Stomach (tissue), 9 donors: ENCODE data around the gene ALKBH2. TPM values are rescaled to one million over a fixed set of nuclear protein-coding genes. Genes with fewer than 3 reads are reported as not detected.
A peak's percentile ranks its signal among the peaks of the same experiment; 100 is the strongest.
"Not testable (repeated sequence)": the region's sequence is repeated elsewhere in the genome, so short reads cannot be mapped to it uniquely, and the experiment has no call there.

ENCODE experiments used
- DNase-seq, 2 donors: peaks; one replicate each; pipeline versions ENCODE4 v3.0.0 to v3.0.0-alpha.2; 2013 to 2019
- H3K27ac ChIP-seq, 5 donors: fragments of 200-600 bp in 4 of 5; sonication (generic) in 4 of 5; one replicate each; pipeline ENCODE4 v1.5.1; 2013 to 2019; ENCODE audit warnings: mild to moderate bottlenecking in 1 of 5, moderate library complexity in 1 of 5
- H3K27me3 ChIP-seq, 3 donors: fragments of 200-600 bp; sonication (generic); one replicate each; pipeline ENCODE4 v1.5.1; 2017 to 2019; ENCODE audit warnings: mixed run types in 1 of 3
- H3K36me3 ChIP-seq, 4 donors: fragments of 200-600 bp; sonication (generic); 1 replicate in 3 of 4; 2 replicates in 1 of 4; pipeline ENCODE4 v1.5.1; 2016 to 2019
- H3K4me1 ChIP-seq, 4 donors: fragments of 200-600 bp; sonication (generic); one replicate each; pipeline ENCODE4 v1.5.1; 2016 to 2019
- H3K4me3 ChIP-seq, 4 donors: fragments of 200-600 bp; sonication (generic) in 3 of 4; one replicate each; pipeline ENCODE4 v1.5.1; 2016 to 2019; ENCODE audit warnings: mild to moderate bottlenecking in 1 of 4
- H3K9me3 ChIP-seq, 4 donors: fragments of 200-600 bp; sonication (generic); one replicate each; pipeline ENCODE4 v1.5.1; 2016 to 2019
- EP300 ChIP-seq: sonication (generic); formaldehyde crosslinking; IDR thresholded peaks from one replicate; pipeline ENCODE4 v1.6.1; 2017; ENCODE audit warnings: antibody characterized with exemption
- POLR2A ChIP-seq, 4 donors: fragments of 450-650 bp; IDR thresholded peaks; one replicate each; pipeline ENCODE4 v1.6.1; 2016; ENCODE audit warnings: antibody characterized with exemption in 4 of 4, control low read depth in 2 of 4, mild to moderate bottlenecking in 1 of 4, moderate library complexity in 1 of 4
- POLR2AphosphoS5 ChIP-seq, 3 donors: sonication (generic); formaldehyde crosslinking; IDR thresholded peaks; one replicate each; pipeline ENCODE4 v1.6.1; 2016; ENCODE audit warnings: antibody characterized with exemption in 3 of 3
- WGBS, 5 donors: extraction: QIAGEN DNeasy Blood & Tissue Kit in 3 of 5; methylation state at CpG; one replicate each; pipeline versions ENCODE4 v1.1.5 to v1.1.7; 2013 to 2018; 5-methylcytosine and 5-hydroxymethylcytosine counted together
- intact Hi-C: fragments of 100-400 bp; cut with DNase I; formaldehyde crosslinking; loops from one replicate; pipeline ENCODE4 v1.15.1; 2023; ENCODE audit warnings: low total_unique reads
- polyA plus RNA-seq, 3 donors: library from polyadenylated mRNA; stranded (reverse); fragments of 200-250 nt; gene quantifications; one replicate each; pipeline ENCODE4 v1.2.3, GENCODE V29; 2013
- small RNA-seq, 4 donors: library from RNA; depleted of rRNA; stranded (forward); fragments of <200 nt; gene quantifications; one replicate each; pipeline ENCODE3, GENCODE V24; 2016
- total RNA-seq, 5 donors: library from RNA; depleted of rRNA; stranded (reverse); fragments of >200 nt; gene quantifications; one replicate each; pipeline versions ENCODE4 v1.1.0 to v1.2.3, GENCODE V29; 2014 to 2016
- TF ChIP-seq, protein P1 (sequence below), 7 experiments: fragments of 450-650 bp in 4 of 7; fragments of 200-600 bp in 3 of 7; sonication (generic) in 3 of 7; IDR thresholded peaks; one replicate each; pipeline ENCODE4 v1.5.1; 2016 to 2019; ENCODE audit warnings: antibody characterized with exemption in 7 of 7, control low read depth in 2 of 7, mild to moderate bottlenecking in 1 of 7
- donor health status: healthy with polysubstance abuse.
- donor health status: Bipolar disorder and iron deficiency.
- donor health status: healthy.

ALKBH2 gene
- total and polyA plus RNA-seq, 8 donors = 12.3 to 33.3 (median 22.3) TPM; not detected in 1

GRCh38 chr12:109052097-109052413 is 41.2 kb downstream of the ALKBH2 start:
- Histone ChIP-seq H3K27ac (peak overlapping the region; percentile 80 to 94 (median 89)), H3K9me3 (no peaks in the 10 kb centered on the region), H3K4me3 (peak overlapping the region; percentile 87 to 98 (median 92)), H3K27me3 (no peaks in the 10 kb centered on the region), H3K4me1 (peaks cover 3 to 26% (median 25%) of the 10 kb centered on the region in 4 donors), H3K36me3 (peaks cover 0 to 5% (median 0%) of the 10 kb centered on the region in 4 donors)
- TF ChIP-seq, protein P1, sequence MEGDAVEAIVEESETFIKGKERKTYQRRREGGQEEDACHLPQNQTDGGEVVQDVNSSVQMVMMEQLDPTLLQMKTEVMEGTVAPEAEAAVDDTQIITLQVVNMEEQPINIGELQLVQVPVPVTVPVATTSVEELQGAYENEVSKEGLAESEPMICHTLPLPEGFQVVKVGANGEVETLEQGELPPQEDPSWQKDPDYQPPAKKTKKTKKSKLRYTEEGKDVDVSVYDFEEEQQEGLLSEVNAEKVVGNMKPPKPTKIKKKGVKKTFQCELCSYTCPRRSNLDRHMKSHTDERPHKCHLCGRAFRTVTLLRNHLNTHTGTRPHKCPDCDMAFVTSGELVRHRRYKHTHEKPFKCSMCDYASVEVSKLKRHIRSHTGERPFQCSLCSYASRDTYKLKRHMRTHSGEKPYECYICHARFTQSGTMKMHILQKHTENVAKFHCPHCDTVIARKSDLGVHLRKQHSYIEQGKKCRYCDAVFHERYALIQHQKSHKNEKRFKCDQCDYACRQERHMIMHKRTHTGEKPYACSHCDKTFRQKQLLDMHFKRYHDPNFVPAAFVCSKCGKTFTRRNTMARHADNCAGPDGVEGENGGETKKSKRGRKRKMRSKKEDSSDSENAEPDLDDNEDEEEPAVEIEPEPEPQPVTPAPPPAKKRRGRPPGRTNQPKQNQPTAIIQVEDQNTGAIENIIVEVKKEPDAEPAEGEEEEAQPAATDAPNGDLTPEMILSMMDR (IDR thresholded peaks at IDR 0.05) = no peak
- TF ChIP-seq EP300 (no peak), POLR2AphosphoS5 (IDR thresholded peaks at IDR 0.05) (no peak), POLR2A (IDR thresholded peaks at IDR 0.05) (no peak)
- no peak for DNase-seq
- 7 to 13% (median 9%) methylated on average over 6 of the region's 6 CpGs for WGBS, 5 donors
- intact Hi-C loops = no loop called here

DNA sequence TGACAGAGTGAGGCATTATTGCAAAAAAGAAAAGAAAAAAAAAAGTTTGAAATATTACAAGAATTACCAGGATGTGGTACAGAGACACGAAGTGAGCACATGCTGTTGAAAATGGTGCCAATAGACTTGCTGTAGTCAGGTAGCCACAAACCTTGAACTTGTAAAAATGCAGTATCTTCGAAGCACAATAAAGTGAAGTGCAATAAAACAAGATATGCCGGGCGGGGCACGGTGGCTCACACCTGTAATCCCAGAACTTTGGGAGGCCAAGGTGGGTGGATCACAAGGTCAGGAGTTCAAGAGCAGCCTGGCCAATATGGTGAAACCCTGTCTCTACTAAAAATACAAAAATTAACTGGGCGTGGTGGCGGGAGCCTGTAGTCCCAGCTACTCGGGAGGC is 43.5 kb downstream of the ALKBH2 start:
- peaks cover 3 to 26% (median 24%) of the 10 kb centered on the region in 4 donors for H3K4me1 ChIP-seq
- 75 to 83% (median 80%) methylated on average over 8 of the region's 8 CpGs for WGBS, 5 donors
- H3K9me3 ChIP-seq, H3K27me3 ChIP-seq, DNase-seq, H3K36me3 ChIP-seq, intact Hi-C loops, H3K27ac ChIP-seq, H3K4me3 ChIP-seq: not testable (repeated sequence)

- 64 to 79% (median 68%) methylated on average over 3 of the region's 3 CpGs for WGBS, 5 donors
These were observed 44.6 kb downstream of the ALKBH2 start for GRCh38 chr12:109048706-109049105.

GRCh38 chr12:109047081-109047805 is 46.0 kb downstream of the ALKBH2 start:
- intact Hi-C loops = no loop called here
- Histone ChIP-seq H3K4me1 (peaks cover 0 to 7% (median 5%) of the 10 kb centered on the region in 4 donors), H3K36me3 (no peaks in the 10 kb centered on the region), H3K4me3 (no peak overlapping the region), H3K27me3 (peaks cover 0 to 12% (median 0%) of the 10 kb centered on the region in 3 donors), H3K27ac (no peak overlapping the region), H3K9me3 (no peaks in the 10 kb centered on the region)
- no peak for DNase-seq
- WGBS, 5 donors = 52 to 68% (median 61%) methylated on average over 8 of the region's 8 CpGs
- TF ChIP-seq POLR2AphosphoS5 (IDR thresholded peaks at IDR 0.05) = no peak
- TF ChIP-seq, protein P1 (IDR thresholded peaks at IDR 0.05) = no peak
- TF ChIP-seq POLR2A (IDR thresholded peaks at IDR 0.05) = no peak
- no peak for TF ChIP-seq EP300

More at GRCh38 chr12:109048706-109049105, 44.6 kb downstream of the ALKBH2 start:
- H3K27me3 ChIP-seq, H3K36me3 ChIP-seq, H3K27ac ChIP-seq, H3K9me3 ChIP-seq, intact Hi-C loops, H3K4me3 ChIP-seq, DNase-seq: not testable (repeated sequence)
- peaks cover 3 to 16% (median 14%) of the 10 kb centered on the region in 4 donors for H3K4me1 ChIP-seq

DNA sequence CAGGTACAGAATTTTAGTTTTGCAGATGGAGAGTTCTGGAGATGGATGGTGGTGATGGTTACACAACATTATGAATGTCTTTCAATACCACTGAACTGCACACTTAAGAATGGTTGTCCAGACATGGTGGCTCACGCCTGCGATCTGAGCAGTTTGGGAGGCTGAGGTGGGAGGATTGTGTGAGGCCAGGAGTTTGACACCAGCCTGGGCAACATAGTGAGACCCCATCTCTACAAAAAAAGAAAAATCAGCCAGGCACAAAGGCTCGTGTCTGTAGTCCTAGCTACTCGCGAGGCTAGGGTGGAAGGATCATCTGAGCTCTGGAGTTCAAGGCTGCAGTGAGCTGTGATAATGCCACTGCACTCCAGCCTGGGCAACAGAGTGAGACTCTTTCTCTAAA is 49.0 kb downstream of the ALKBH2 start:
- no peak overlapping the region for H3K27ac ChIP-seq
- H3K4me3 ChIP-seq = no peak overlapping the region
- H3K4me1 ChIP-seq = no peaks in the 10 kb centered on the region
- DNase-seq = no peak
- intact Hi-C loops = no loop called here
- H3K9me3 ChIP-seq = peaks cover 0 to 16% (median 7%) of the 10 kb centered on the region in 4 donors
- TF ChIP-seq, protein P1 (IDR thresholded peaks at IDR 0.05) = no peak
- TF ChIP-seq EP300 = no peak
- TF ChIP-seq POLR2A (IDR thresholded peaks at IDR 0.05) = no peak
- no peak for TF ChIP-seq POLR2AphosphoS5 (IDR thresholded peaks at IDR 0.05)
- H3K27me3 ChIP-seq = peaks cover 0 to 23% (median 0%) of the 10 kb centered on the region in 3 donors
- WGBS, 5 donors = 78 to 89% (median 84%) methylated on average over 5 of the region's 5 CpGs
- no peaks in the 10 kb centered on the region for H3K36me3 ChIP-seq

Small RNAs within 50 kb of the gene (small RNA-seq; reads per million reads assigned to genes)
- 0 to 0.08 (median 0) reads per million in 4 donors for gene RNA5SP372

Other genes starting within 250 kb of the ALKBH2 start
- gene SSH1, start 235.9 kb downstream of the ALKBH2 start, total RNA-seq = 100 to 1,000 TPM in 1 of 5 donors, 10 to 100 TPM in 4; 10.1 to 172 (median 22.9) TPM
- 1 to 10 TPM; 2.3 to 6.0 (median 3.2) TPM for gene SSH1, start 235.9 kb downstream of the ALKBH2 start, polyA plus RNA-seq
- gene DAO, start 213.4 kb downstream of the ALKBH2 start, total RNA-seq = not detected
- not detected for gene DAO, start 213.4 kb downstream of the ALKBH2 start, polyA plus RNA-seq
- under 1 TPM in 2 of 5 donors, not detected in 3; 0.37 to 0.89 TPM for gene SVOP, start 72.4 kb downstream of the ALKBH2 start, total RNA-seq
- gene SVOP, start 72.4 kb downstream of the ALKBH2 start, polyA plus RNA-seq = 1 to 10 TPM in 1 of 3 donors, under 1 TPM in 2; 0.08 to 2.0 (median 0.19) TPM
- gene USP30, start 40.9 kb downstream of the ALKBH2 start, total RNA-seq = 10 to 100 TPM; 10.3 to 41.4 (median 12.9) TPM
- gene USP30, start 40.9 kb downstream of the ALKBH2 start, polyA plus RNA-seq = 1 to 10 TPM; 3.2 to 5.7 (median 3.4) TPM
- 10 to 100 TPM; 13.8 to 27.2 (median 16.9) TPM for gene UNG, start 4.1 kb upstream of the ALKBH2 start, total RNA-seq
- gene UNG, start 4.1 kb upstream of the ALKBH2 start, polyA plus RNA-seq = 10 to 100 TPM; 18.4 to 20.6 (median 18.8) TPM
- 1,000 to 10,000 TPM in 1 of 5 donors, 100 to 1,000 TPM in 1, 10 to 100 TPM in 3; 47.2 to 2,520 (median 84.1) TPM for gene ACACB, start 23.1 kb upstream of the ALKBH2 start, total RNA-seq
- gene ACACB, start 23.1 kb upstream of the ALKBH2 start, polyA plus RNA-seq = 10 to 100 TPM in 2 of 3 donors, 1 to 10 TPM in 1; 6.1 to 15.0 (median 11.9) TPM
- not detected for gene FOXN4, start 215.8 kb upstream of the ALKBH2 start, total RNA-seq
- gene FOXN4, start 215.8 kb upstream of the ALKBH2 start, polyA plus RNA-seq = not detected